HG02943 (cell line): ENCODE data around the gene HS2ST1.

ENCODE experiments used
- ATAC-seq: cut with Tn5 transposase; IDR thresholded peaks from one replicate; pipeline ENCODE4 v1.9.1; 2021; ENCODE audit warnings: mild to moderate bottlenecking, low read depth, moderate library complexity; ENCODE audit not compliant: unreplicated experiment

Gene HS2ST1

GRCh38 chr1:87104140-87104539, 189.7 kb downstream of the HS2ST1 start:
- ATAC-seq: no peak

- ATAC-seq: no peak
Measured at GRCh38 chr1:87104945-87105344, 190.5 kb downstream of the HS2ST1 start.

GRCh38 chr1:87106144-87106543, 191.7 kb downstream of the HS2ST1 start:
- ATAC-seq: no peak

GRCh38 chr1:87106867-87107266, 192.4 kb downstream of the HS2ST1 start:
- ATAC-seq: no peak

GRCh38 chr1:87108228-87108627, 193.8 kb downstream of the HS2ST1 start:
- no peak for ATAC-seq

GRCh38 chr1:87108814-87109411, 194.5 kb downstream of the HS2ST1 start:
- ATAC-seq: no peak

GRCh38 chr1:87111659-87112371, 197.4 kb downstream of the HS2ST1 start:
- no peak for ATAC-seq

GRCh38 chr1:87113313-87113712, 198.9 kb downstream of the HS2ST1 start:
- no peak for ATAC-seq

GRCh38 chr1:87115317-87115890, 201.0 kb downstream of the HS2ST1 start:
- no peak for ATAC-seq

- ATAC-seq: no peak
Measured at GRCh38 chr1:87115891-87116290, 201.5 kb downstream of the HS2ST1 start.

GRCh38 chr1:87117761-87118368, 203.4 kb downstream of the HS2ST1 start:
- ATAC-seq: no peak

- no peak for ATAC-seq
Measured at GRCh38 chr1:87119541-87120140, 205.2 kb downstream of the HS2ST1 start.

- no peak for ATAC-seq
Measured at GRCh38 chr1:87120779-87121178, 206.3 kb downstream of the HS2ST1 start.

GRCh38 chr1:87121711-87122163, 207.3 kb downstream of the HS2ST1 start:
- no peak for ATAC-seq

GRCh38 chr1:87122243-87122642, 207.8 kb downstream of the HS2ST1 start:
- no peak for ATAC-seq

- ATAC-seq: no peak
Measured at GRCh38 chr1:87123610-87124009, 209.2 kb downstream of the HS2ST1 start.

GRCh38 chr1:87126886-87127505, 212.6 kb downstream of the HS2ST1 start:
- no peak for ATAC-seq

GRCh38 chr1:87127581-87127980, 213.1 kb downstream of the HS2ST1 start:
- no peak for ATAC-seq

- ATAC-seq: no peak
Measured at GRCh38 chr1:87129038-87129437, 214.6 kb downstream of the HS2ST1 start.

GRCh38 chr1:87129606-87130005, 215.2 kb downstream of the HS2ST1 start:
- ATAC-seq: no peak

- ATAC-seq: no peak
Measured at GRCh38 chr1:87130438-87130837, 216.0 kb downstream of the HS2ST1 start.
